Neural cell (in vitro differentiated cells): ENCODE data around the gene TPST2.

Source experiments
- EZH2 ChIP-seq: fragments of 200-600, 300-800 bp; shearing (Covaris generic), sonication (generic); IDR thresholded peaks from 2 replicates; pipeline ENCODE4 v1.6.1; 2014; ENCODE audit warnings: antibody characterized with exemption, low read length, borderline replicate concordance, mild to moderate bottlenecking; ENCODE audit not compliant: insufficient read depth, poor library complexity, severe bottlenecking
- MXI1 ChIP-seq: fragments of 450-650 bp; conservative IDR thresholded peaks from 2 replicates; pipeline ENCODE4 v1.6.1; 2014; ENCODE audit warnings: antibody characterized with exemption, mild to moderate bottlenecking; ENCODE audit not compliant: poor library complexity, severe bottlenecking
- POLR2AphosphoS5 ChIP-seq: IDR thresholded peaks from 2 replicates; pipeline ENCODE4 v1.6.1; 2012
- RAD21 ChIP-seq: fragments of 450-650 bp; conservative IDR thresholded peaks from 2 replicates; pipeline ENCODE4 v1.6.1; 2014; ENCODE audit warnings: antibody characterized with exemption, mild to moderate bottlenecking, moderate library complexity
- SMC3 ChIP-seq: fragments of 450-650 bp; conservative IDR thresholded peaks from 2 replicates; pipeline ENCODE4 v1.6.1; 2014; ENCODE audit warnings: antibody characterized with exemption, mild to moderate bottlenecking, moderate library complexity; ENCODE audit not compliant: poor library complexity
- TAF1 ChIP-seq: IDR thresholded peaks from 2 replicates; pipeline ENCODE4 v1.6.1; 2012; ENCODE audit warnings: low read depth
- TF ChIP-seq, protein P1 (sequence below): fragments of 450-650 bp; IDR thresholded peaks from 2 replicates; pipeline ENCODE4 v1.5.1; 2014; ENCODE audit warnings: antibody characterized with exemption, mild to moderate bottlenecking, moderate library complexity; ENCODE audit not compliant: poor library complexity, severe bottlenecking
- TF ChIP-seq, protein P2 (sequence below): IDR thresholded peaks from 2 replicates; pipeline ENCODE4 v1.6.1; 2012; ENCODE audit warnings: borderline replicate concordance

DNA sequence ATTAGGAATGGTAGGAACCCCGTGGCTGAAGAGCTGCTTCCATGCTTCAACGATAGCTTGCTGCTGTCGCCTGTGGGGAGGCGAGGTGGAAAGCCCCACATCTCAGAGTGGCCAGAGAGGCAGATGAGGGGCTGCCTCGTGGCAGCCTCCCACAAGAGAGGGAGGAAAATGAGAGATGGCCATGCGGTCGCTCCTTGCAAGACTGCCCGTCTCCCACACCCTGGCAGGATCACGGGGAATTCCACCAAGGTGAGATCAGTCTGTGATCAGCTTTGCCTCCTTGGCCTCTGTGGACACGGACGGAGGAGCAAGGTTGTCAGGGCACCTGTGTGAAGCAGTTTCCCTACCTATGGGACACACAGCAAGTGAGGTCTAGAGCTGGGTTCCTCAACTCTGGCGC lies 34.9 kb upstream of the TPST2 start:
- TF ChIP-seq, protein P1, sequence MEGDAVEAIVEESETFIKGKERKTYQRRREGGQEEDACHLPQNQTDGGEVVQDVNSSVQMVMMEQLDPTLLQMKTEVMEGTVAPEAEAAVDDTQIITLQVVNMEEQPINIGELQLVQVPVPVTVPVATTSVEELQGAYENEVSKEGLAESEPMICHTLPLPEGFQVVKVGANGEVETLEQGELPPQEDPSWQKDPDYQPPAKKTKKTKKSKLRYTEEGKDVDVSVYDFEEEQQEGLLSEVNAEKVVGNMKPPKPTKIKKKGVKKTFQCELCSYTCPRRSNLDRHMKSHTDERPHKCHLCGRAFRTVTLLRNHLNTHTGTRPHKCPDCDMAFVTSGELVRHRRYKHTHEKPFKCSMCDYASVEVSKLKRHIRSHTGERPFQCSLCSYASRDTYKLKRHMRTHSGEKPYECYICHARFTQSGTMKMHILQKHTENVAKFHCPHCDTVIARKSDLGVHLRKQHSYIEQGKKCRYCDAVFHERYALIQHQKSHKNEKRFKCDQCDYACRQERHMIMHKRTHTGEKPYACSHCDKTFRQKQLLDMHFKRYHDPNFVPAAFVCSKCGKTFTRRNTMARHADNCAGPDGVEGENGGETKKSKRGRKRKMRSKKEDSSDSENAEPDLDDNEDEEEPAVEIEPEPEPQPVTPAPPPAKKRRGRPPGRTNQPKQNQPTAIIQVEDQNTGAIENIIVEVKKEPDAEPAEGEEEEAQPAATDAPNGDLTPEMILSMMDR, result no peak
- TF ChIP-seq SMC3, result no peak
- no peak for TF ChIP-seq MXI1
- no peak for TF ChIP-seq TAF1
- TF ChIP-seq RAD21, result no peak
- TF ChIP-seq, protein P2, sequence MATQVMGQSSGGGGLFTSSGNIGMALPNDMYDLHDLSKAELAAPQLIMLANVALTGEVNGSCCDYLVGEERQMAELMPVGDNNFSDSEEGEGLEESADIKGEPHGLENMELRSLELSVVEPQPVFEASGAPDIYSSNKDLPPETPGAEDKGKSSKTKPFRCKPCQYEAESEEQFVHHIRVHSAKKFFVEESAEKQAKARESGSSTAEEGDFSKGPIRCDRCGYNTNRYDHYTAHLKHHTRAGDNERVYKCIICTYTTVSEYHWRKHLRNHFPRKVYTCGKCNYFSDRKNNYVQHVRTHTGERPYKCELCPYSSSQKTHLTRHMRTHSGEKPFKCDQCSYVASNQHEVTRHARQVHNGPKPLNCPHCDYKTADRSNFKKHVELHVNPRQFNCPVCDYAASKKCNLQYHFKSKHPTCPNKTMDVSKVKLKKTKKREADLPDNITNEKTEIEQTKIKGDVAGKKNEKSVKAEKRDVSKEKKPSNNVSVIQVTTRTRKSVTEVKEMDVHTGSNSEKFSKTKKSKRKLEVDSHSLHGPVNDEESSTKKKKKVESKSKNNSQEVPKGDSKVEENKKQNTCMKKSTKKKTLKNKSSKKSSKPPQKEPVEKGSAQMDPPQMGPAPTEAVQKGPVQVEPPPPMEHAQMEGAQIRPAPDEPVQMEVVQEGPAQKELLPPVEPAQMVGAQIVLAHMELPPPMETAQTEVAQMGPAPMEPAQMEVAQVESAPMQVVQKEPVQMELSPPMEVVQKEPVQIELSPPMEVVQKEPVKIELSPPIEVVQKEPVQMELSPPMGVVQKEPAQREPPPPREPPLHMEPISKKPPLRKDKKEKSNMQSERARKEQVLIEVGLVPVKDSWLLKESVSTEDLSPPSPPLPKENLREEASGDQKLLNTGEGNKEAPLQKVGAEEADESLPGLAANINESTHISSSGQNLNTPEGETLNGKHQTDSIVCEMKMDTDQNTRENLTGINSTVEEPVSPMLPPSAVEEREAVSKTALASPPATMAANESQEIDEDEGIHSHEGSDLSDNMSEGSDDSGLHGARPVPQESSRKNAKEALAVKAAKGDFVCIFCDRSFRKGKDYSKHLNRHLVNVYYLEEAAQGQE, result no peak
- TF ChIP-seq POLR2AphosphoS5, result no peak
- no peak for TF ChIP-seq EZH2
